Left hindlimb (tissue), 1 donor: ENCODE data around the gene OPHN1.
A peak's percentile ranks its signal among the peaks of the same experiment; 100 is the strongest.
"Not testable (repeated sequence)": the region's sequence is repeated elsewhere in the genome, so short reads cannot be mapped to it uniquely, and the experiment has no call there.

Source experiments
- DNase-seq: peaks from one replicate; pipeline ENCODE4 v3.0.0-alpha.2; 2018

Gene OPHN1

DNA sequence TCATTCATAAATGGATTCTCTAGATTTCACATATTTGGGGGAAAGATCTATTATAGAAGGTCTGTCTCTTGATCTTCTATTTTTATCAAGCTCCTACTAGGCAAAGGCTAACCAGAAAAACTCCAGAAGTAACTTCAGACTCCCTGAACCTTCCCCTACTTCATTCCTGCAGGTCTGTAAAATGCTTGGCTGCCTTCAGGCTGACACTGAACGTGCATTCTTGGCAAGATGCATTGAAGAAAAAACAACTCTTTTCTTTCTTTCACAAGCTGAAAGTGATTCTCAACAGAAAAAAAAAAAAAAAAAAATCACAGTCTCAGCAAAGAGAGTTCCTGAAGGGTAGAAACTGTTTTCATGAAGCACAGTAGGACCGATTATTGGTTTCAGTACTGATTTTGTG is 12.7 kb downstream of the OPHN1 start:
- DNase-seq, result no peak

GRCh38 chrX:68419975-68420374 is 13.3 kb downstream of the OPHN1 start:
- no peak for DNase-seq

GRCh38 chrX:68417651-68418050 is 15.6 kb downstream of the OPHN1 start:
- no peak for DNase-seq

DNA sequence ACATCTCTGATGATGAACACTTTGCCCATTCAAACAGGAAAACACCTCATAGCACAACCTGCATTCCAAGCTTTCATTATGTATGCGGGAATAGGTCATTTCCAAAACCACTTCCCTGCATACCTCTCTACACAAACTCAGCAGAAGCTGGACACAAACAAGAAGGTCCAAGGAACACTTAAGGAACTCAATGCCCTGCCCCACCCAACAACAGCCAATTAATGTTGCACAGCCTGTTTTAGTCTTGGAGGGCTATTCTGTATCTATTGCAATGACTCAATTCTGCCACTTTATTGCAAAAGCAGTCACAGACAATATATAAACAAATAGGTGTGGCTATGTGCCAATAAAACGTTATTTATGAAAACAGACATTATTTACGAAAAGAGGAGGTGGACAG is 16.7 kb downstream of the OPHN1 start:
- no peak for DNase-seq

GRCh38 chrX:68415316-68415715 is 18.0 kb downstream of the OPHN1 start:
- DNase-seq, result peak; percentile 51

- no peak for DNase-seq
Measured at GRCh38 chrX:68413254-68413653, 20.0 kb downstream of the OPHN1 start.

GRCh38 chrX:68411729-68412128 is 21.6 kb downstream of the OPHN1 start:
- DNase-seq, result no peak

DNA sequence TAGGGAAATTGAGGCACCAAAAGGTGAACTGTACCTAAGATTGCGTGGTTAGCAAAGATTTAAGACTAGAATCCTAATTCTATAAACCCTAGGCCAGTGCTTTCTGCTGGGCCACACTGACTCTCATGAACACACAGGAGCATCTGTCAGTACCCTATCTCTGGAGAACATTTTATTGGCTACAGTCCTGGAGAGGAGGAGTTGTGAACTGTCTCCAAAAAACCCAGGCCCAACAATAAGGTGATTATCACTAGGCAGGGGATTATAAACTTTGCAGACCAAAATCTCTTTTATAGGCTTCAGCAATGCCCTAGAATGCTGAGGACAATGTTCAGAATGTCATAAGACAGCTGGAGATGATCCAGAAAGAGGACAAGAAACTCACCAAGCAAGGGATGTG is 24.1 kb downstream of the OPHN1 start:
- DNase-seq, result no peak

GRCh38 chrX:68403522-68403921 is 29.8 kb downstream of the OPHN1 start:
- no peak for DNase-seq

GRCh38 chrX:68403038-68403437 is 30.3 kb downstream of the OPHN1 start:
- DNase-seq, result no peak

- DNase-seq, result no peak
Measured at GRCh38 chrX:68402094-68402493, 31.2 kb downstream of the OPHN1 start.

GRCh38 chrX:68398291-68398690 is 35.0 kb downstream of the OPHN1 start:
- DNase-seq, result no peak

- DNase-seq, result no peak
Measured at GRCh38 chrX:68396953-68397352, 36.3 kb downstream of the OPHN1 start.

DNA sequence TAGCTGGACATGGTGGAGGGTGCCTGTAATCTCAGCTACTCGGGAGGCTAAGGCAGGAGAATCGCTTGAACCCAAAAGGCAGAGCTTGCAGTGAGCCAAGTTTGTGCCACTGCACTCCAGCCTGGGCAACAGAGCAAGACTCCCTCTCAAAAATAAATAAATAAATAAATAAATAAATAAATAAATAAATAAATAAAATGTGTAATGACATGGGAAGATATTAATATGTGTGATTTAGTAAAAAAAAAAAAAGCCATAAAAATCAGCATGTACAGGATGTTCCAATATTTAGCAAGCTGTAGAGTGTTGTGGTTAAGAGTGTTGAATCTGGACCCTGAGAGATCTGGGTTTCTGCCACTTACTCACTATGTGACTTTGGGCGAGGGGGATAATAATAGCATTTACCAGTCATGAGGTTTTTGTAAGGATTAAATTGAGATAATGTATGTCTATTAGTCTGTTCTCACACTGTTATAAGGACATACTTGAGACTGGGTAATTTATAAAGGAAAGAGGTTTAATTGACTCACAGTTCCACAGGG is 43.8 kb downstream of the OPHN1 start:
- not testable (repeated sequence) for DNase-seq

DNA sequence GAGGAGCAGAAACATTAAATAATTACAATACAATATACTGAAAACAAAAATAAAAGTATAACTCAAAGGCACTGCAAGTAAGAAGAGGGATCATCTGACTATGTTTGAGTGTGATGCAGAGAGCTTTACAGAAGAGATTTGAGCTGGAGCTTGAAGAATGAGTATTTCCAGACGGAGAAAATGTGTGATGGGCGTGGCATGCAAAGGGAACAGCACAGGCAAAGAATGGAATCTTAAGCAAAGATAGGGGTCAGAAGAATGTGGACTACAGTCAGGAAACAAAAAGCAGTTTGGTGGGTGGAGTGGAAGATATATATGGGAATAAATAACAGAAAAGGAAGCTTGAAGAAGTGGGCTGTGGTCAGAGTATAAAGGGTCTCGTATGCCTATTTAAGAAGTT is 45.5 kb downstream of the OPHN1 start:
- DNase-seq, result no peak

DNA sequence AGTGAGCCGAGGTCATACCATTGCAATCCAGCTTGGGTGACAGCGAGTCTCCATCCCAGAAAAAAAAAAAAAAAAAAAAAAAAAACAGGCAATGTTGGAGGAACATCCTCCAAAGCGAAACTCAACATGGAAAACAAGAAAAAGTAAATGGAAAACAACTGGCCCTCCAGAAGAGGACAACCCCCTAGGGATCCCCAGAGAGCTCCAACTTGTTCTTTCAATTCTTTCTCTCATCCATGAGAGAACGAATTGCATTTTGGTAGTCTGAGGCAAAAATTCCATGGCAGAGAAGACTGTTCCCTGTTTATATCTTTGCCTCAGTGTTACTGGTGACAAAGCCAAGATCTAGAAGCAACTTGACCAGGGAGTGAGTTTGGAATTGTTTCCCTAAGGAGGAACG is 49.8 kb downstream of the OPHN1 start:
- no peak for DNase-seq

GRCh38 chrX:68377579-68377978 is 55.7 kb downstream of the OPHN1 start:
- DNase-seq, result not testable (repeated sequence)

- DNase-seq, result no peak
Measured at GRCh38 chrX:68376373-68376772, 56.9 kb downstream of the OPHN1 start.

GRCh38 chrX:68375803-68376202 is 57.5 kb downstream of the OPHN1 start:
- no peak for DNase-seq

GRCh38 chrX:68372665-68373064 is 60.6 kb downstream of the OPHN1 start:
- no peak for DNase-seq

DNA sequence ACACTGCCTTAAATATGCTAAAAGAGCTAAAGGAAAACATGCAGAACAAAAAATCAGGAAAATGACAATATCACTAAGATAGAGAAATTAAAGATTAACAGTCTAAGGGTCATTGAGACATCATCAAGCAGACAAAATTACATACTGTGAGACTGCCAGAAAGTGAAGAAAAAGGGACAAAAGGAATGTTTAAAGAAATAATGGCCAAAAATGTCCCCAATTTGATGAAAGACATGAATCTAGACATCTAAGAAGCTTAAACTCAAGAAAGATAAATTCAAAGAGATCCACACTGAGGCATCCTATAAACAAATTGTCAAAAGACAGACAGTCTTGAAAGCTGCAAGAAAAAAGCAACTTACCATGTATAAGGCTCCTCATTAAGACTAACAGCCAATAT is 63.7 kb downstream of the OPHN1 start:
- no peak for DNase-seq

GRCh38 chrX:68365341-68365740 is 68.0 kb downstream of the OPHN1 start:
- DNase-seq, result no peak

DNA sequence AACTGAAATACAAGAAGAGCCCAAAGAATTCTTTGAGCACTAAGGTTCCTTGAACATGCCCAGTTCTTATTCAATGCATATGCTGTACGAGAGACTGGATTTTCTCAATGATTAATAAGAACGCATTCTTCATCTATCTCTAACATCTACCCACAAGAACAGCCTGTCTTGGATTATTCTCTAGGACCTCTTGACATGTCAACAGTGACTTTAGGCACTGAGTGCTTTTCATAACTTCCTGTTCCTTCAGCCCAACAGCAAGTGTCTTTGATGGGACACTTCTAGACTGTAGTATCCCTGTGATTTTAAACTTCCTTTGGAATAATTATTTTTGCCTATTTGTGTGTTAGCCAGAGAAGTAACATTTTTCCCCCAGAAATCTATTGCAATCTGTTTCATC is 69.3 kb downstream of the OPHN1 start:
- DNase-seq, result no peak

DNA sequence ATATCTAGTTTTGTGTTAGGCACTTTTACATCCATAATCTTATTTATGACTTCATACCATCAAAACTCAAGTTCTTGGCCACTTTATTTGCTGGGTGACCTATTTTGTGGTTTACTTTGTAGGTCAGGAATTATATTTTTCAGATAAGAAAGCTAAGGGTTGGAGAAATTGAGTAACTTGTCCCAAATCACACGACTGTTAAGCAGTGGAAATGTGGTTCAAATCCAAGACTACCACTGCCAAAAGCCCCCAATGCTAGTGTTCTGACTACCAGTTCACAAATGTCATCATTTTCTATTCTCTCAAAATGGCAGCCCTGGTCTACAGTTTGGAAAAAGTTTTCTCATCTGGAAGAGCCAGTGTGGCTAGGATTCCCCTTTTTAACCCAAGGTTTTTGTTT is 74.6 kb downstream of the OPHN1 start:
- no peak for DNase-seq

DNA sequence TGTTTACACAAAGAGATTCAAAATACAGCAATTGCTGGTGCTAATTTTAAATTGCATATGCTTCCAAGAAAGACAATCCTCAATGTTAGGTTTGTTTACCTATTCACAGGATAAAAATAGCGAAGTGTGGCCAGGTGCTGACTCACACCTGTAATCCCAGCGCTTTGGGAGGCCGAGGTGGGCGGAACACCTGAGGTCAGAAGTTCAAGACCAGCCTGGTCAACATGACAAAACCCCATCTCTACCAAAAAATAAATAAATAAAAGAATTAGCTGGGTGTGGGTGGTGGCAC is 77.7 kb downstream of the OPHN1 start:
- DNase-seq, result no peak
